ENCODE results near the gene CSF2RB. TPM values are rescaled to one million over a fixed set of nuclear protein-coding genes. Genes with fewer than 3 reads are reported as not detected.

Gene CSF2RB
- total RNA-seq, 1 experiment from 2014 or later, result 5.6 TPM

DNA sequence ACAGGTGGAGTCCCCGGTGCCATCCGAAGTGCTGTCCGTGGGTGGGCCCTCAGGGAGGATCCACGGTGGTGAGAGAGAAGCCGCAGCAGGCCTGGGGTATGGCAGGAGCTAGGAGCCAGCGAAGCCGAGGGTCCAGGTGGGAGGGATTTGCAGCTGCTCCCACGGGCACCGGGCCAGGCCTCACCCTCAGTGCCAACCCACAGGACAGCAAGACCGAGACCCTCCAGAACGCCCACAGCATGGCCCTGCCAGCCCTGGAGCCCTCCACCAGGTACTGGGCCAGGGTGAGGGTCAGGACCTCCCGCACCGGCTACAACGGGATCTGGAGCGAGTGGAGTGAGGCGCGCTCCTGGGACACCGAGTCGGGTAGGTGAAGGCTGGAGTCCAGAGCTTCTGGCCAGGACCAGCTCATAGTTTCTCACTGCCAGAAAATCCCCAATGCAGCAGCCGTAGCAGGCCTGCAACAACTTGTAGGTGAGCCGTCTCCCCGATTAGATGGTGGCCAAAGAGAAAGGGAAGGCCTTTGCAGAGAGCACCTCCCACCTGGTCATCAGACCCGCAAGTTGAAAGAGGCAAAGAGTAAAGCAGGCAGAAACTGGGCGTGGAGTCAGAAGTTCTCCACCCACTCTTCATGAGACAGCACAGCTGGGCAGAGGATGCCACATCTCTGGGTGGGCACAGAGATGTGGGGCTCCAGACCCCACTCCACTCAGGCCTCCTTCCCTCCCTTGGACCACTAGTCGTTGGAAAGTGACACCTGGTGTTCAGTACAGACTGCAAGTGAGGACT lies 20.4 kb downstream of the CSF2RB start:
- H3K9ac ChIP-seq (ENCODE audit: low read length), result no peak overlapping the region
- H3K27me3 ChIP-seq (ENCODE audit: low read length), result no peaks in the 10 kb centered on the region
- H2AFZ ChIP-seq (ENCODE audit: low read length), result no peak overlapping the region
- DNase-seq, result no peak
- no peak overlapping the region for H3K27ac ChIP-seq (ENCODE audit: low read length)
- no peaks in the 10 kb centered on the region for H3K79me2 ChIP-seq (ENCODE audit: low read length)
- no peaks in the 10 kb centered on the region for H3K9me2 ChIP-seq (replicated peaks; ENCODE audit: insufficient read depth, low read length)
- H3K36me3 ChIP-seq (ENCODE audit: insufficient read depth, low read length), result no peaks in the 10 kb centered on the region
- no peaks in the 10 kb centered on the region for H3K9me3 ChIP-seq (ENCODE audit: low read length)
- H3K4me3 ChIP-seq (ENCODE audit: low read length), result no peak overlapping the region
- H3K4me2 ChIP-seq (ENCODE audit: low read depth, low read length, poor library complexity, severe bottlenecking), result no peak overlapping the region
- no peaks in the 10 kb centered on the region for H4K20me1 ChIP-seq (ENCODE audit: insufficient read depth, low read depth, low read length)
- H3K4me1 ChIP-seq (ENCODE audit: low read length), result peaks cover 6% of the 10 kb centered on the region

DNA sequence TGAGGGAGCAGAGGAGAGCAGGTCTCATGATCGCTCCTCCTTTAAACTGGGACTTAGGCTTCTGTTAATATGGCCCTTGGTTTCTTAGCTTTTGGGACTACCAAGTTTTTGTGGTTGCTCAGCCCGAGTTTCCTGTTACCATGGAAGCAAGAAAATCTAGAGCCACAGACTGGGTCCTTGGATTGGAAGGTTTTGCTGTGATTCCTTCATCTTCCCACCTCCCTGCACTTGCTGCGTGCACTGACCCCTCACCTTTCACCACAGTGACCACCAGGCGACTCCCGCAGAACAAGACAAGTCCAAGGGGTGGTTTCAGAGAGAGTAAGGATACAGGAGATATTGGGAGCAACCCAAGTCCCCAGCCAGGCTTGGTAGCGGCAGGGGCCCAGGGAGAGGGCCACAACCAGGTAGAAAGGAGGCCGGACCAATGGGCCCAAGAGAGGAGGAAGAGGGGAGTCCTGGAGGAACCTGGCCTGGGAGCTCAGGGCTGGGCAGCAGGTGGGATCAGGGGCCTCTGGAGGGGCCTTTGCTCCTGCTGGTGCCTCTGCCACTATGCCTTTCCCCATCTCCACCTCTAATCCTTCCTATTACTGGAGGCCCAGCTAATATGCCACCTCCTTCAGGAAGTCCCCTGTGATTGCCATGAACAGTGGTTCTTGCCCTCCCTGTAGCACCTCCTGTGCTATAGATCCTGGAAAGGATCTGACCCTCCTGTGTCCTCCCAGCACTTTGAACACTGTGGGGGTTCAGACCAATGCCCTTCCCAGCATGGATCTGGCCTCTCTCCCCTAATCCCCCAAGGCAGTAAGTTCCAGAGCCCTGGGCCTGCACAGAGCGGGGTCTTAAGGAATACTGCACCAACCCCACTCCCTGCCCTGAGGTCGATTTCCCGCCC lies 21.2 kb downstream of the CSF2RB start:
- Histone ChIP-seq H3K9me2 (replicated peaks; ENCODE audit: insufficient read depth, low read length) (no peaks in the 10 kb centered on the region), H2AFZ (ENCODE audit: low read length) (no peak overlapping the region), H3K4me3 (ENCODE audit: low read length) (no peak overlapping the region), H4K20me1 (ENCODE audit: insufficient read depth, low read depth, low read length) (no peaks in the 10 kb centered on the region), H3K36me3 (ENCODE audit: insufficient read depth, low read length) (no peaks in the 10 kb centered on the region), H3K27me3 (ENCODE audit: low read length) (no peaks in the 10 kb centered on the region), H3K4me2 (ENCODE audit: low read depth, low read length, poor library complexity, severe bottlenecking) (no peak overlapping the region), H3K9ac (ENCODE audit: low read length) (no peak overlapping the region), H3K9me3 (ENCODE audit: low read length) (no peaks in the 10 kb centered on the region), H3K4me1 (ENCODE audit: low read length) (peaks cover 6% of the 10 kb centered on the region), H3K79me2 (ENCODE audit: low read length) (no peaks in the 10 kb centered on the region), H3K27ac (ENCODE audit: low read length) (no peak overlapping the region)
- no peak for DNase-seq

GRCh38 chr22:36935313-36935610 lies 21.8 kb downstream of the CSF2RB start:
- Histone ChIP-seq H3K4me3 (ENCODE audit: low read length) (no peak overlapping the region), H3K79me2 (ENCODE audit: low read length) (no peaks in the 10 kb centered on the region), H3K9me3 (ENCODE audit: low read length) (no peaks in the 10 kb centered on the region), H3K4me1 (ENCODE audit: low read length) (peaks cover 8% of the 10 kb centered on the region), H3K4me2 (ENCODE audit: low read depth, low read length, poor library complexity, severe bottlenecking) (no peak overlapping the region), H3K27ac (ENCODE audit: low read length) (no peak overlapping the region), H3K36me3 (ENCODE audit: insufficient read depth, low read length) (no peaks in the 10 kb centered on the region), H3K9me2 (replicated peaks; ENCODE audit: insufficient read depth, low read length) (no peaks in the 10 kb centered on the region), H3K9ac (ENCODE audit: low read length) (no peak overlapping the region), H2AFZ (ENCODE audit: low read length) (no peak overlapping the region), H4K20me1 (ENCODE audit: insufficient read depth, low read depth, low read length) (no peaks in the 10 kb centered on the region), H3K27me3 (ENCODE audit: low read length) (no peaks in the 10 kb centered on the region)
- no peak for DNase-seq

GRCh38 chr22:36935694-36936093 lies 22.3 kb downstream of the CSF2RB start:
- H3K9me3 ChIP-seq (ENCODE audit: low read length), result no peaks in the 10 kb centered on the region
- no peaks in the 10 kb centered on the region for H3K79me2 ChIP-seq (ENCODE audit: low read length)
- H3K36me3 ChIP-seq (ENCODE audit: insufficient read depth, low read length), result no peaks in the 10 kb centered on the region
- no peaks in the 10 kb centered on the region for H4K20me1 ChIP-seq (ENCODE audit: insufficient read depth, low read depth, low read length)
- H3K4me3 ChIP-seq (ENCODE audit: low read length), result no peak overlapping the region
- no peak overlapping the region for H3K9ac ChIP-seq (ENCODE audit: low read length)
- no peak for DNase-seq
- no peak overlapping the region for H3K4me2 ChIP-seq (ENCODE audit: low read depth, low read length, poor library complexity, severe bottlenecking)
- H3K27ac ChIP-seq (ENCODE audit: low read length), result no peak overlapping the region
- H3K27me3 ChIP-seq (ENCODE audit: low read length), result no peaks in the 10 kb centered on the region
- H2AFZ ChIP-seq (ENCODE audit: low read length), result no peak overlapping the region
- H3K9me2 ChIP-seq (replicated peaks; ENCODE audit: insufficient read depth, low read length), result no peaks in the 10 kb centered on the region
- H3K4me1 ChIP-seq (ENCODE audit: low read length), result peaks cover 12% of the 10 kb centered on the region

GRCh38 chr22:36936362-36937116 lies 23.1 kb downstream of the CSF2RB start:
- no peaks in the 10 kb centered on the region for H4K20me1 ChIP-seq (ENCODE audit: insufficient read depth, low read depth, low read length)
- no peak overlapping the region for H3K27ac ChIP-seq (ENCODE audit: low read length)
- no peaks in the 10 kb centered on the region for H3K79me2 ChIP-seq (ENCODE audit: low read length)
- H3K27me3 ChIP-seq (ENCODE audit: low read length), result no peaks in the 10 kb centered on the region
- no peak overlapping the region for H2AFZ ChIP-seq (ENCODE audit: low read length)
- H3K9me2 ChIP-seq (replicated peaks; ENCODE audit: insufficient read depth, low read length), result no peaks in the 10 kb centered on the region
- peaks cover 21% of the 10 kb centered on the region for H3K4me1 ChIP-seq (ENCODE audit: low read length)
- H3K36me3 ChIP-seq (ENCODE audit: insufficient read depth, low read length), result no peaks in the 10 kb centered on the region
- no peak overlapping the region for H3K4me3 ChIP-seq (ENCODE audit: low read length)
- peak; percentile 47 for DNase-seq
- no peak overlapping the region for H3K4me2 ChIP-seq (ENCODE audit: low read depth, low read length, poor library complexity, severe bottlenecking)
- H3K9me3 ChIP-seq (ENCODE audit: low read length), result no peaks in the 10 kb centered on the region
- H3K9ac ChIP-seq (ENCODE audit: low read length), result no peak overlapping the region

DNA sequence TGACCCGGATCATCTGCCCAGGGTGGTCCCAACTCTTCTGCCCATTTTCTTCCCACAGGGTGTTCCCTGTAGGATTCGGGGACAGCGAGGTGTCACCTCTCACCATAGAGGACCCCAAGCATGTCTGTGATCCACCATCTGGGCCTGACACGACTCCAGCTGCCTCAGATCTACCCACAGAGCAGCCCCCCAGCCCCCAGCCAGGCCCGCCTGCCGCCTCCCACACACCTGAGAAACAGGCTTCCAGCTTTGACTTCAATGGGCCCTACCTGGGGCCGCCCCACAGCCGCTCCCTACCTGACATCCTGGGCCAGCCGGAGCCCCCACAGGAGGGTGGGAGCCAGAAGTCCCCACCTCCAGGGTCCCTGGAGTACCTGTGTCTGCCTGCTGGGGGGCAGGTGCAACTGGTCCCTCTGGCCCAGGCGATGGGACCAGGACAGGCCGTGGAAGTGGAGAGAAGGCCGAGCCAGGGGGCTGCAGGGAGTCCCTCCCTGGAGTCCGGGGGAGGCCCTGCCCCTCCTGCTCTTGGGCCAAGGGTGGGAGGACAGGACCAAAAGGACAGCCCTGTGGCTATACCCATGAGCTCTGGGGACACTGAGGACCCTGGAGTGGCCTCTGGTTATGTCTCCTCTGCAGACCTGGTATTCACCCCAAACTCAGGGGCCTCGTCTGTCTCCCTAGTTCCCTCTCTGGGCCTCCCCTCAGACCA lies 24.0 kb downstream of the CSF2RB start:
- Histone ChIP-seq H4K20me1 (ENCODE audit: insufficient read depth, low read depth, low read length) (no peaks in the 10 kb centered on the region), H3K4me1 (ENCODE audit: low read length) (peaks cover 21% of the 10 kb centered on the region), H3K4me2 (ENCODE audit: low read depth, low read length, poor library complexity, severe bottlenecking) (no peak overlapping the region), H3K36me3 (ENCODE audit: insufficient read depth, low read length) (no peaks in the 10 kb centered on the region), H3K9ac (ENCODE audit: low read length) (no peak overlapping the region), H3K9me3 (ENCODE audit: low read length) (no peaks in the 10 kb centered on the region), H3K27ac (ENCODE audit: low read length) (no peak overlapping the region), H3K27me3 (ENCODE audit: low read length) (no peaks in the 10 kb centered on the region), H2AFZ (ENCODE audit: low read length) (no peak overlapping the region), H3K4me3 (ENCODE audit: low read length) (no peak overlapping the region), H3K79me2 (ENCODE audit: low read length) (no peaks in the 10 kb centered on the region), H3K9me2 (replicated peaks; ENCODE audit: insufficient read depth, low read length) (no peaks in the 10 kb centered on the region)
- no peak for DNase-seq

- Histone ChIP-seq H3K4me3 (ENCODE audit: low read length) (no peak overlapping the region), H3K79me2 (ENCODE audit: low read length) (no peaks in the 10 kb centered on the region), H3K4me2 (ENCODE audit: low read depth, low read length, poor library complexity, severe bottlenecking) (no peak overlapping the region), H4K20me1 (ENCODE audit: insufficient read depth, low read depth, low read length) (no peaks in the 10 kb centered on the region), H3K9me2 (replicated peaks; ENCODE audit: insufficient read depth, low read length) (no peaks in the 10 kb centered on the region), H3K4me1 (ENCODE audit: low read length) (peaks cover 21% of the 10 kb centered on the region), H3K9ac (ENCODE audit: low read length) (no peak overlapping the region), H3K36me3 (ENCODE audit: insufficient read depth, low read length) (no peaks in the 10 kb centered on the region), H2AFZ (ENCODE audit: low read length) (no peak overlapping the region), H3K27ac (ENCODE audit: low read length) (no peak overlapping the region), H3K27me3 (ENCODE audit: low read length) (no peaks in the 10 kb centered on the region), H3K9me3 (ENCODE audit: low read length) (no peaks in the 10 kb centered on the region)
- DNase-seq, result no peak
Measured at GRCh38 chr22:36938028-36938425, 24.6 kb downstream of the CSF2RB start.

Data from Karpas-422 (cell line).